Left renal cortex interstitium (tissue), 4 donors: ENCODE measurements around the gene MCF2L. TPM values are rescaled to one million over a fixed set of nuclear protein-coding genes. Genes with fewer than 3 reads are reported as not detected.

ENCODE experiments used
- DNase-seq, 4 donors: peaks; one replicate each; pipeline ENCODE4 v3.0.0-alpha.2; 2013; ENCODE audit warnings: low read depth in 4 of 4, low spot score in 2 of 4, missing footprints in 1 of 4
- polyA plus RNA-seq, 4 donors: library from polyadenylated mRNA; unstranded; fragments of 120-200 nt; gene quantifications; one replicate each; pipeline ENCODE4 v1.2.1, GENCODE V29; 2013; ENCODE audit not compliant: insufficient read length in 4 of 4

MCF2L gene
- polyA plus RNA-seq, 4 donors, result 23.3 to 45.1 (median 38.1) TPM

GRCh38 chr13:112947796-112948195, 21.2 kb upstream of the MCF2L start:
- no peak for DNase-seq

GRCh38 chr13:112951674-112952371, 17.2 kb upstream of the MCF2L start:
- DNase-seq, result no peak

- no peak for DNase-seq
These were observed 16.1 kb upstream of the MCF2L start for GRCh38 chr13:112952759-112953551.

GRCh38 chr13:112953591-112954487, 15.2 kb upstream of the MCF2L start:
- DNase-seq, result no peak

GRCh38 chr13:112954488-112955270, 14.3 kb upstream of the MCF2L start:
- no peak for DNase-seq

GRCh38 chr13:112955271-112955937, 13.6 kb upstream of the MCF2L start:
- no peak for DNase-seq

- DNase-seq, result no peak
These were observed 13.1 kb upstream of the MCF2L start for GRCh38 chr13:112955956-112956355.

- no peak for DNase-seq
These were observed 12.3 kb upstream of the MCF2L start for GRCh38 chr13:112956571-112957294.

- DNase-seq, result no peak
These were observed 11.7 kb upstream of the MCF2L start for GRCh38 chr13:112957295-112957677.

- DNase-seq, result no peak
These were observed 10.7 kb upstream of the MCF2L start for GRCh38 chr13:112958127-112958989.

GRCh38 chr13:112959206-112959605, 9.8 kb upstream of the MCF2L start:
- DNase-seq, result no peak

- DNase-seq, result no peak
These were observed 9.1 kb upstream of the MCF2L start for GRCh38 chr13:112959701-112960542.

- no peak for DNase-seq
These were observed 8.3 kb upstream of the MCF2L start for GRCh38 chr13:112960706-112961105.

GRCh38 chr13:112961457-112962369, 7.3 kb upstream of the MCF2L start:
- DNase-seq, result no peak

- DNase-seq, result no peak
These were observed 6.6 kb upstream of the MCF2L start for GRCh38 chr13:112962396-112962795.

GRCh38 chr13:112962911-112963625, 5.9 kb upstream of the MCF2L start:
- DNase-seq, result no peak
